ENCODE results near the gene TMEM69.

DNA sequence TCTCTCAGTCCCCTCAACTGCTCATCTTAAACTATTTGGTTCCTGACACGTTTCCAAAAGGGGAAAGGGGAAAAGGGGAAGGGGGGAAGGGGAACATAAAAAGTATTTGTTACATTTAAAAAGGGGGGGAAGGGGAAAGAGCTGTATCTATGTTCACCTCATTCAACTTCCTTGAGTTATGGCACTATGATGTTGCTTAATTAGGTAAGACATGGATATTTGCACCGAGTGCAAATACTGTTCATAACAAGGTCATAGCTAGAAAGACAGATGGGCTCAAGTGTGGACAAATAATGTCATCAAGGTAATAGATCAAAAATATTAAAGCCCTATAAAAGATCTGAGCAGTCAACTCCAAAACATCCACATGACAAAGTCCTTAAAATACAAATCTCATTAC is 27.6 kb upstream of the TMEM69 start:
- TF ChIP-seq, protein P1, sequence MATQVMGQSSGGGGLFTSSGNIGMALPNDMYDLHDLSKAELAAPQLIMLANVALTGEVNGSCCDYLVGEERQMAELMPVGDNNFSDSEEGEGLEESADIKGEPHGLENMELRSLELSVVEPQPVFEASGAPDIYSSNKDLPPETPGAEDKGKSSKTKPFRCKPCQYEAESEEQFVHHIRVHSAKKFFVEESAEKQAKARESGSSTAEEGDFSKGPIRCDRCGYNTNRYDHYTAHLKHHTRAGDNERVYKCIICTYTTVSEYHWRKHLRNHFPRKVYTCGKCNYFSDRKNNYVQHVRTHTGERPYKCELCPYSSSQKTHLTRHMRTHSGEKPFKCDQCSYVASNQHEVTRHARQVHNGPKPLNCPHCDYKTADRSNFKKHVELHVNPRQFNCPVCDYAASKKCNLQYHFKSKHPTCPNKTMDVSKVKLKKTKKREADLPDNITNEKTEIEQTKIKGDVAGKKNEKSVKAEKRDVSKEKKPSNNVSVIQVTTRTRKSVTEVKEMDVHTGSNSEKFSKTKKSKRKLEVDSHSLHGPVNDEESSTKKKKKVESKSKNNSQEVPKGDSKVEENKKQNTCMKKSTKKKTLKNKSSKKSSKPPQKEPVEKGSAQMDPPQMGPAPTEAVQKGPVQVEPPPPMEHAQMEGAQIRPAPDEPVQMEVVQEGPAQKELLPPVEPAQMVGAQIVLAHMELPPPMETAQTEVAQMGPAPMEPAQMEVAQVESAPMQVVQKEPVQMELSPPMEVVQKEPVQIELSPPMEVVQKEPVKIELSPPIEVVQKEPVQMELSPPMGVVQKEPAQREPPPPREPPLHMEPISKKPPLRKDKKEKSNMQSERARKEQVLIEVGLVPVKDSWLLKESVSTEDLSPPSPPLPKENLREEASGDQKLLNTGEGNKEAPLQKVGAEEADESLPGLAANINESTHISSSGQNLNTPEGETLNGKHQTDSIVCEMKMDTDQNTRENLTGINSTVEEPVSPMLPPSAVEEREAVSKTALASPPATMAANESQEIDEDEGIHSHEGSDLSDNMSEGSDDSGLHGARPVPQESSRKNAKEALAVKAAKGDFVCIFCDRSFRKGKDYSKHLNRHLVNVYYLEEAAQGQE (IDR thresholded peaks at IDR 0.05; ENCODE audit: borderline replicate concordance), result no peak
- TF ChIP-seq EZH2 (IDR thresholded peaks at IDR 0.05; ENCODE audit: borderline replicate concordance, insufficient read depth, low read length, poor library complexity, severe bottlenecking) (no peak), POLR2AphosphoS5 (IDR thresholded peaks at IDR 0.05) (no peak), EP300 (conservative IDR thresholded peaks at IDR 0.05; ENCODE audit: poor library complexity, severe bottlenecking) (no peak), RAD21 (conservative IDR thresholded peaks at IDR 0.05) (no peak), TAF1 (IDR thresholded peaks at IDR 0.05; ENCODE audit: low read depth) (no peak), SMC3 (conservative IDR thresholded peaks at IDR 0.05; ENCODE audit: poor library complexity) (no peak)
- TF ChIP-seq, protein P2, sequence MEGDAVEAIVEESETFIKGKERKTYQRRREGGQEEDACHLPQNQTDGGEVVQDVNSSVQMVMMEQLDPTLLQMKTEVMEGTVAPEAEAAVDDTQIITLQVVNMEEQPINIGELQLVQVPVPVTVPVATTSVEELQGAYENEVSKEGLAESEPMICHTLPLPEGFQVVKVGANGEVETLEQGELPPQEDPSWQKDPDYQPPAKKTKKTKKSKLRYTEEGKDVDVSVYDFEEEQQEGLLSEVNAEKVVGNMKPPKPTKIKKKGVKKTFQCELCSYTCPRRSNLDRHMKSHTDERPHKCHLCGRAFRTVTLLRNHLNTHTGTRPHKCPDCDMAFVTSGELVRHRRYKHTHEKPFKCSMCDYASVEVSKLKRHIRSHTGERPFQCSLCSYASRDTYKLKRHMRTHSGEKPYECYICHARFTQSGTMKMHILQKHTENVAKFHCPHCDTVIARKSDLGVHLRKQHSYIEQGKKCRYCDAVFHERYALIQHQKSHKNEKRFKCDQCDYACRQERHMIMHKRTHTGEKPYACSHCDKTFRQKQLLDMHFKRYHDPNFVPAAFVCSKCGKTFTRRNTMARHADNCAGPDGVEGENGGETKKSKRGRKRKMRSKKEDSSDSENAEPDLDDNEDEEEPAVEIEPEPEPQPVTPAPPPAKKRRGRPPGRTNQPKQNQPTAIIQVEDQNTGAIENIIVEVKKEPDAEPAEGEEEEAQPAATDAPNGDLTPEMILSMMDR (IDR thresholded peaks at IDR 0.05; ENCODE audit: poor library complexity, severe bottlenecking), result no peak

All from neural cell (in vitro differentiated cells).